Measurements from ENCODE around the gene NDRG2.
A peak's percentile ranks its signal among the peaks of the same experiment; 100 is the strongest.

The NDRG2 gene

GRCh38 chr14:20976291-20976690 is 48.6 kb downstream of the NDRG2 start:
- no peaks in the 10 kb centered on the region for H3K36me3 ChIP-seq (ENCODE audit: insufficient read depth, low read depth, low read length)
- peaks cover 9% of the 10 kb centered on the region for H3K27me3 ChIP-seq (ENCODE audit: insufficient read depth, low read length)
- no peak overlapping the region for H3K4me3 ChIP-seq (ENCODE audit: low read length)
- H3K9ac ChIP-seq (ENCODE audit: low read depth, low read length) = no peak overlapping the region
- no peaks in the 10 kb centered on the region for H3K9me3 ChIP-seq (ENCODE audit: insufficient read depth, low read depth, low read length)
- H3K27ac ChIP-seq (ENCODE audit: low read length) = no peak overlapping the region
- peaks cover 3% of the 10 kb centered on the region; the same call in 1 of the 2 replicates for H3K4me1 ChIP-seq (ENCODE audit: insufficient read depth, low read length)

GRCh38 chr14:20973501-20973900 is 51.4 kb downstream of the NDRG2 start:
- Histone ChIP-seq H3K27ac (ENCODE audit: low read length) (no peak overlapping the region), H3K4me3 (ENCODE audit: low read length) (no peak overlapping the region), H3K27me3 (ENCODE audit: insufficient read depth, low read length) (peaks cover 12% of the 10 kb centered on the region), H3K9me3 (ENCODE audit: insufficient read depth, low read depth, low read length) (no peaks in the 10 kb centered on the region), H3K9ac (ENCODE audit: low read depth, low read length) (no peak overlapping the region), H3K4me1 (ENCODE audit: insufficient read depth, low read length) (peaks cover 3% of the 10 kb centered on the region; the same call in 1 of the 2 replicates), H3K36me3 (ENCODE audit: insufficient read depth, low read depth, low read length) (no peaks in the 10 kb centered on the region)

- Histone ChIP-seq H3K9me3 (ENCODE audit: insufficient read depth, low read depth, low read length) (no peaks in the 10 kb centered on the region), H3K36me3 (ENCODE audit: insufficient read depth, low read depth, low read length) (no peaks in the 10 kb centered on the region), H3K9ac (ENCODE audit: low read depth, low read length) (peak overlapping the region; percentile 45; the same call in 1 of the 2 replicates), H3K4me1 (ENCODE audit: insufficient read depth, low read length) (peaks cover 3% of the 10 kb centered on the region; the same call in 1 of the 2 replicates), H3K27me3 (ENCODE audit: insufficient read depth, low read length) (peaks cover 20% of the 10 kb centered on the region), H3K4me3 (ENCODE audit: low read length) (peak overlapping the region; percentile 84), H3K27ac (ENCODE audit: low read length) (no peak overlapping the region)
These were observed 53.2 kb downstream of the NDRG2 start for GRCh38 chr14:20971705-20972021.

DNA sequence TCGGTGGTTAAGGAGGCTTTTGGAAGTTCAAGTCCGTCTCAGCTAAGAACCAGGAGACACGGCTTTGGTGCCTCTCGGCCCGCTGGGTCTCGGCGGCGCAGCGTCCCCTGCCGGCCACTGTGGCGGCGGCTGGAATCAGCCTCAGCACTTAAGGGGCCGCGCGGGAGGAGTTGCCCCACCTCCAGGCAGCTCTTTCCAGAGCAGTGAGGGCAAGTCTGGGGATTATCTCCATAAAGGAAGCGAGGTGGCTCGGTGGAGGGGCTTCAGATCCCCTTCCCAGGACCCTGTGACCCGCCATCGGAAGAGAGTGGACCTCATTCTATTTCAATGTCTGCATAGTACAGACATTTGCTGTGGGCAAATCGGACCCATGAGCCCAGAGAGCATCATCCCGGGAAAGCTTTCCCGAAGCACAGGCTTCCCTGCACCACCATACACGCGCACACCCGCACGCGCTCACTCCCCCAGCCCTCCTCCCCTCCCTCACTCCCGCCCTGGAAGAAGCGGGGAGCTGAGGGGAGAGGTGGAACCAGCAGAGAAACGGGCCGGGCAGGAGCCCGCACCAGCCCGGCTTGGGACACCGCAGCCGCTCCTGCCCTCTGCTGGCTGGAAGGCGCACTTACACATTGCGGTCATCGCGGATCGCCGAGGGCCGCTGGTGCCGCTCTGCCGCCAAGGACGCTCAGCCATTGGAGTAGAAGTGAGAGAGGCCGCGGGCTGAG is 53.7 kb downstream of the NDRG2 start:
- H3K4me3 ChIP-seq (ENCODE audit: low read length) = peak overlapping the region; percentile 84
- H3K4me1 ChIP-seq (ENCODE audit: insufficient read depth, low read length) = peaks cover 3% of the 10 kb centered on the region; the same call in 1 of the 2 replicates
- no peaks in the 10 kb centered on the region for H3K36me3 ChIP-seq (ENCODE audit: insufficient read depth, low read depth, low read length)
- H3K27ac ChIP-seq (ENCODE audit: low read length) = no peak overlapping the region
- peaks cover 20% of the 10 kb centered on the region for H3K27me3 ChIP-seq (ENCODE audit: insufficient read depth, low read length)
- no peaks in the 10 kb centered on the region for H3K9me3 ChIP-seq (ENCODE audit: insufficient read depth, low read depth, low read length)
- H3K9ac ChIP-seq (ENCODE audit: low read depth, low read length) = peak overlapping the region; percentile 88

DNA sequence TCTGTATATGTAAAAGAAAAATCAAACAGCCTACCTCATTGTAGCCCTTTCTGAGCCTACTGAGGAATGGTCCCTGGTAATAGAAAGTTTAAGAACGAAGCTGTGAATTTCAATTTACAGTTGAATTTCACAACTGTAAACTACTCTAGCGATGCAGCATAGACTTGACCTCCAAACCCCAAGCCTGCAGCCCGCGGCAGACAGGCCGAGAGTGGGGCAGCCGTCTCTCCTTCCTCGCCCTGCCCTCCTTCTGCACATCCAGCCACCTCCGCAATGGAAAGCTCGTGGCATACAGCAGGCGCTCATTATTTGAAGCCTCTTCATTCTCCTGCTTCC is 54.2 kb downstream of the NDRG2 start:
- H3K4me3 ChIP-seq (ENCODE audit: low read length) = peak overlapping the region; percentile 84; the same call in 1 of the 2 replicates
- H3K9me3 ChIP-seq (ENCODE audit: insufficient read depth, low read depth, low read length) = no peaks in the 10 kb centered on the region
- peaks cover 20% of the 10 kb centered on the region for H3K27me3 ChIP-seq (ENCODE audit: insufficient read depth, low read length)
- H3K36me3 ChIP-seq (ENCODE audit: insufficient read depth, low read depth, low read length) = no peaks in the 10 kb centered on the region
- peak overlapping the region; percentile 88; the same call in 1 of the 2 replicates for H3K9ac ChIP-seq (ENCODE audit: low read depth, low read length)
- H3K4me1 ChIP-seq (ENCODE audit: insufficient read depth, low read length) = peaks cover 3% of the 10 kb centered on the region; the same call in 1 of the 2 replicates
- H3K27ac ChIP-seq (ENCODE audit: low read length) = no peak overlapping the region

DNA sequence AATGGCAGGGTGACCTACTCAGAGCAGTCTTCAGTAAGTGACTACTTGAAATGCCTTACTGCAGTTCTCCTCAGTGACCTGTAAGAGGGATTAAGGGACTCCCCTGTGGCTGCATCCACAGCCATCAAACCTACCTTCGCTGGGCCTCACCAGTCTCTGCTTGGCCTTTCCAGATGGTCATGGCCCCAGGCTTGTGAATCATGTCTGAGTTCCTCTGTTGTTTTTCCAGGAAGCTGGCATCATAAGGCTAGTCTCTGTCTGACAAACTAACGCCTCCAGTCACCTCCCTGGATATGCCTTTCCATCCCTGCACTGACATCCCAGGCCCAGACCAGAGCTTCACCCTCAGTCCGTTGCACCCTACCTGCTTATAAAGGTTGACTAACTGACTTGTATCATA is 55.5 kb downstream of the NDRG2 start:
- H3K4me1 ChIP-seq (ENCODE audit: insufficient read depth, low read length) = peaks cover 3% of the 10 kb centered on the region; the same call in 1 of the 2 replicates
- H3K4me3 ChIP-seq (ENCODE audit: low read length) = no peak overlapping the region
- H3K9ac ChIP-seq (ENCODE audit: low read depth, low read length) = no peak overlapping the region
- no peak overlapping the region for H3K27ac ChIP-seq (ENCODE audit: low read length)
- no peaks in the 10 kb centered on the region for H3K36me3 ChIP-seq (ENCODE audit: insufficient read depth, low read depth, low read length)
- peaks cover 20% of the 10 kb centered on the region for H3K27me3 ChIP-seq (ENCODE audit: insufficient read depth, low read length)
- H3K9me3 ChIP-seq (ENCODE audit: insufficient read depth, low read depth, low read length) = no peaks in the 10 kb centered on the region
